GM12891 (cell line): ENCODE results near the gene ROBO1.

ENCODE experiments used
- POLR2AphosphoS5 ChIP-seq: IDR thresholded peaks from 2 replicates; pipeline ENCODE4 v1.6.1; 2011; ENCODE audit warnings: low read depth, low read length, control low read depth
- SPI1 ChIP-seq: IDR thresholded peaks from 2 replicates; pipeline ENCODE4 v1.6.1; 2011; ENCODE audit warnings: low read depth, low read length, control low read depth

DNA sequence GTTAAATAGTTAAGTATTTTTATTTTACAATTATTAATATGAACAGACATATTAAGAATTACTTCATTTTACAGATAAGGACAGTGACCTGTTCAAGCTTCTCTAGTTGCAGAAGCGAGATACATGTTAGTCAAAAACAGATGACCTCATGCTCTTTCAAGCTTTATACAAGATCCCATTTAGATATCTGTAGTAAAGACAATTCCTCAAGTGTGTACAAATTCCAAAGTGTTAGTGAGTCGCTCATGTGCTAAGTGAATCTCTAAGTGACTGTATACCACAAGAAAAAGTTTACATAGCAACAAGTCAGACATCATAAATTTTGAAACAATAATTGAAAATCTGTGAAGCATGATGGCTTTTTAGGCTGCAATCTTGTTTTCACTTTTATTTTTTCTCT is 293.8 kb downstream of the ROBO1 start:
- no peak for TF ChIP-seq POLR2AphosphoS5
- no peak for TF ChIP-seq SPI1
